T-helper 1 cell treated with Interleukin-12 subunit alpha and Interleukin-12 subunit beta and Interleukin-4 antibody, amounts not matched to agents 30 ng/mL and 1 ng/mL, for 36 hours (primary cell): Measurements from ENCODE around the gene ZBTB38. TPM values are rescaled to one million over a fixed set of nuclear protein-coding genes. Genes with fewer than 3 reads are reported as not detected.

Experiments
- intact Hi-C: fragments of 100-400 bp; cut with micrococcal nuclease; formaldehyde crosslinking; loops from one replicate; pipeline ENCODE4 v1.15.1; 2024
- total RNA-seq: library from RNA; stranded (reverse); gene quantifications from 2 replicates; pipeline ENCODE4 v1.2.3, GENCODE V29; 2022

Gene ZBTB38
- total RNA-seq, 1 donor from 2014 or later = 27.4 TPM

- intact Hi-C loops = no loop called here
Measured at GRCh38 chr3:141384575-141384974, 16.3 kb downstream of the ZBTB38 start.

DNA sequence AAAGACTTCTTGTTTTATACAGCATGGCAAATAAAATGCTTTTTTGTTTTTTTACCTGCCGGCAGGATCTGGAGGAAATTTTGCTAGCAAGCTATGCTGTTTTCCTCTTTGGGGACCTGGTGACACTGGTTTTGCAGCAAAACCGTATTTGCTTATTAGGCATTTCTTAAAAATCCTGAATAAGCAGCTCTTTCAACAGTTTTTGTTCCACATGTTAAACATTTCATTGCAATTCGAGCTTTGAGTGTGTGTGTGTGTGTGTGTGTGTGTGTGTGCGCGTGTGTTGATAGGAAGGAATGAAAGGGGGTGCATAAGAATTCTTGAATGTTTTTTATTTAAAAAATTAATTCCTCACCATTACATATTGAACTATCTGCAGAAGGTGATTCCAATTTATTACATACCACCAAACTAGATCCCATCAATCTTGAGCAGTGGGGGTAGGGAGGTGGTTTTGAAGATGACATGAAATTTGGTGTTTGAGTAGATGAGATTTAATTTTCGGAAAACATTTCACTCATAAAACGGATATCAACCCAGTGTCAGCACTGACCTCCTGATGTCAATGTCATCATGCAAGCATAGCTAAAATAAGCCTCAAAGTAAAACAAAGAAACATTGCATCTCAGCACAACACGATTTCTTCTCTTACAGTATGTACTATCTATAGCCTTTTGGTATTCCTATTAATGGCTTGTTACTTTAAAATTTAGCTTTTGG is 17.3 kb downstream of the ZBTB38 start:
- intact Hi-C loops = no loop called here

DNA sequence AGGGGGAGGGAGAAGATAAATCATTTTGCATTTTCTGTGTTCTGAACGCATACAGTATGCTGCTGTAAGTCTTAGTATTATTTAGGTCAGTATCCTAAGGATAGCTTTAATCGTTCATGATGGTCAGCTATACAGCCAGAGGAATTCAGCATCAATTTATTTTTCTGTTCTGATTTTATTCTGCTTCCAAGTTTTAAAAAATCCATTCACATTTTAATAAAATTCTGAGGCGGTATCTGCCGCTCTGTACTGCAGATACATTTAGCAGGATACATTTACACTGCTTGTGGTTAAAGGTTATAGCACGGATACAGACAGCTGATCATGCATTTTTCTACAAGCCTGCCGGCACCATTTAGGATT is 17.8 kb downstream of the ZBTB38 start:
- intact Hi-C loops = no loop called here

DNA sequence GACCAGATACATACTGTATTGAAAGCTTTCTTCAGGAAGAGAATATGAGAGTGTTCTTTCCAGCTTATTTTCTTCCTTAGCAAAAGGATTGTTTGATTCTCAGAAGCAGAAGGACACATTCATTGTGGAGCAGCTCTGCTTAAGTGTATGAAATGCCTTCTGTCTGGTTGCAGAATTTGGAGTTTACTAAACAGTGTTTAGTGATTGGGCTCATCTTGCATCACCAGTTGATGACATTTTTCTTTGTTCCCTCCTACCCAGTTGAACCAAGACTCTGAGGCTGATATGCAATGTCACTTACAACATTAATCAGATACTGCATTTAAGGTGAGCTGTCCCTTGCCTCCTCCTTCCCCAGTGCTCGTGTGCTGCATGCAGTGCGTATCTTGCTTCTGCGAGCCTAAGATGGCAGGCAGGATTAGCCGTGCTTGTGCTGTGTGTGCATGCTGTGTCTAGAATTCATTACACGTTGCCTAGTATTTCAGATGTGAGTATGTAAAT is 18.4 kb downstream of the ZBTB38 start:
- intact Hi-C loops = no loop called here

GRCh38 chr3:141387516-141387915 is 19.2 kb downstream of the ZBTB38 start:
- intact Hi-C loops = no loop called here

- intact Hi-C loops = loop anchor here (1.0 to 2.0 kb wide), 3 partner anchors 9 to 18 kb away; no protein-coding TSS in a partner anchor
Measured at GRCh38 chr3:141388395-141388794, 20.1 kb downstream of the ZBTB38 start.

DNA sequence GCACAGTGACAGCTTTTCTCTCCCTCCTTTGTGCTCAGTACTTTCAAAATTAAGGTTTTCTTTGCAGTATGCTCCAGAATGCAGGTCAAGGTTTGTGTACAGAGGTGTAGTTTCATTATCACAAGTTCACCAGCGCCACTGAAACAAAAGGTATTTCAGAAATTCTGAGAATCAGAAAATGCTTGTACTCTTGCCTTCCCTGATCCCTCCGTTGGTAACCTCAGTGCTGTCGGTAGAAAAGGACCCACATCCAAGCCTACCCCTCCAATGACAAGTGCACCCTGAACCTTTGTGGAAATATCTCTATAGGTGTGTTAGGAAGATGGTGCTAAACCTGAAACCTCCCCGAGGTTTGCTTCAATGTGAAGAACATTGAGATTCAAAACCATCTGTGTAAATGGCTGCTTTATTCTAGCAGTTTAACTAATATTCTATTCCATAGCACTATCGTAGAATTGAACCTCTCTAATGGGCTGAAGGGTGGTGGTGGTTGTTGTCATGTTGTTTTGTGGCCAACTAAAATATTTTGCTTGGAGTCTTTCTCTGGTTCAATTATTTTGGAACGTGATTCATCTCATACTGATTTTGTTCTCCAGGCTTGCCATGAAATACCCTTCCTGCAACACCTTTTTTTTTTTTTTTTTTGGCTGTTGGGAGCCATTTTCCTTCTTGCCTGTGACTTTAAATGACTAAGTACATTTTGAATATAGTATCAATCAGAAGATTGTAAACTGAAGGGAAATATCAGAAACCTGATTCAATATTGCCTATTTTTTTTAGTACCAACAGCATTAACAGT is 20.7 kb downstream of the ZBTB38 start:
- intact Hi-C loops = loop anchor here (1.0 to 2.0 kb wide), 3 partner anchors 10 to 18 kb away; no protein-coding TSS in a partner anchor

GRCh38 chr3:141389703-141390102 is 21.4 kb downstream of the ZBTB38 start:
- intact Hi-C loops = loop anchor here (2.0 kb wide), 1 partner anchor 19 kb away; no protein-coding TSS in a partner anchor

- intact Hi-C loops = no loop called here
Measured at GRCh38 chr3:141390747-141391146, 22.4 kb downstream of the ZBTB38 start.

GRCh38 chr3:141391298-141391990 is 23.1 kb downstream of the ZBTB38 start:
- intact Hi-C loops = no loop called here

DNA sequence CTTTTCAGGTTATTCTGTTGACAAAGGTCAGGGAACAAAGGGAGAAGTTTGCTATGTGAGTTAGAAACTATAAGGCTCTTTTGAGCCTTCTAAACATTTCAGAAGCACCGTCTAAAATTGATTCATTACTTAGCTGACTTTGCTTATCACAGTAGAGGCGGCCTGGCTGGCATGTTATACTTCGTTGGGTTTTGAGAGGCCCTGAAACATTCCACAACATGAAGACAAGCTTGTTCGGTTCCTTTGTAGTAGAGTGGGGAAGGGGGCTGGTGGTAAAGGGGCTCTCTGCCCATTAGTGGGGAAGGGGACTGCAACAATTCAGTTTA is 23.6 kb downstream of the ZBTB38 start:
- intact Hi-C loops = no loop called here

DNA sequence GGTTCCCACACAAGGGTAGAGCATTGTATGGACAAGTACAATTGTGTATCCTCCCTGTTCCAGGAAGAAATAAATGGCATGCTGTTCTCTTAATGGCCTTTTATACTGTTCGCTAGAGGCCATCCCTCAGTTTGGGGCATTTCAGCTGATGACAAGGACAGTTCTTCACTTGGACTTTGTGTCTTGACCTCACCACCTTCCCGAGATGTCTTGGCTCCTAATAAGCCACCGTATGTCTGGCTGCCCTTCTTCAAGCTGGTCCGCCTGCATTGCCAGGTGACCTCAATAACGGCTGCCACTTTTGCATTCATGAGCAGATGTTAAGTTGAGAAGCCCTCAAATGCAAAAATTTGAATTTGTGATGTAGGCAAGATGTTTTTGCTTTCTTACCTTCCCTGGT is 24.1 kb downstream of the ZBTB38 start:
- intact Hi-C loops = no loop called here

GRCh38 chr3:141392897-141393734 is 24.8 kb downstream of the ZBTB38 start:
- intact Hi-C loops = no loop called here

GRCh38 chr3:141393735-141394076 is 25.4 kb downstream of the ZBTB38 start:
- intact Hi-C loops = no loop called here

GRCh38 chr3:141394560-141394959 is 26.3 kb downstream of the ZBTB38 start:
- intact Hi-C loops = no loop called here

DNA sequence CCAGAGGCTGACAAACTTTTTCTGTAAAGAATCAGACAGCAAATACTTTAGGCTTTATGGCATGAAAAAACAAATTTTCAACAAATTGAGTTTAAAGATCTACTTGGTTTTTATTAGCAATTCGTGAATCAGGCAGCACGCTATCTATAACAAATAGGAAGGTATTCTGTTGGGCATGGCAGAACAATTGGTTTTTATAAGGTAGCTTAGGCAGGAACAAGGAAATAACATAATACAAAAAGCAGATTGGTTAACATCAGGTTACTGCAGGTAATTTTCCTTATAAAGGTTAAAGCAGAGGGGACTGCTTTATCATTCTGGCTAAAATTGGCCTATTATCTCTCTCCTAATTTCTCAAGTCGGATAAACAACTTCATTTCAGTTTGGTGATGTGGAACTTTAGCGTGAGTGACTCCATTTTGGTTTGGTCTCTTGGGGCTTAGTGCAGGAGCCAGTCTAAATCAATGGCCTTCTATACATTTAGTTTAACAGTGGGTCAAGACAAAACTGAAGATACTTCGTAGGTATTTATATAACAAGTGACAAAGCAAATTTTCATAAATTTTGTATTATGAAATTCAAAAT is 26.8 kb downstream of the ZBTB38 start:
- intact Hi-C loops = no loop called here

DNA sequence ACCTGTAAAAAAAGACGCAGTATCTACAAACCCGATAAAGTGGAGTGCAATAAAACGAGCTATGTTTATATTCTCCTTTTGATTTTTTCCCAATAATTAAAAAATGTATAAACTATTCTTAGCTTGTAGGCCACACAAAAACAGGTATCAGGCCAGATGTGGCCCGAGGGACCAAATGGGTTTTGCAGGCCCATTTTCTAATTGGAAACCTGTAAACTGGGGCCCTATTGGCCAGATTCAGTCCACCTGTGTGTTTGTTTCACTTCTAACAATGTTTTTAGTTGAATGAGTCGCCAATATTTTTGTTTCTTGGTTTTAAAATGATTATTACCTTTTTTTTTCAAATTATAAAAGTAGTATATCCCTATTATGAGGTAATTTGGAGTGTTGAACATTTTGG is 29.7 kb downstream of the ZBTB38 start:
- intact Hi-C loops = no loop called here

- intact Hi-C loops = no loop called here
Measured at GRCh38 chr3:141399200-141399599, 30.9 kb downstream of the ZBTB38 start.

GRCh38 chr3:141400073-141400971 is 32.0 kb downstream of the ZBTB38 start:
- intact Hi-C loops = loop anchor here (1.0 kb wide), 1 partner anchor 12 kb away; no protein-coding TSS in a partner anchor

DNA sequence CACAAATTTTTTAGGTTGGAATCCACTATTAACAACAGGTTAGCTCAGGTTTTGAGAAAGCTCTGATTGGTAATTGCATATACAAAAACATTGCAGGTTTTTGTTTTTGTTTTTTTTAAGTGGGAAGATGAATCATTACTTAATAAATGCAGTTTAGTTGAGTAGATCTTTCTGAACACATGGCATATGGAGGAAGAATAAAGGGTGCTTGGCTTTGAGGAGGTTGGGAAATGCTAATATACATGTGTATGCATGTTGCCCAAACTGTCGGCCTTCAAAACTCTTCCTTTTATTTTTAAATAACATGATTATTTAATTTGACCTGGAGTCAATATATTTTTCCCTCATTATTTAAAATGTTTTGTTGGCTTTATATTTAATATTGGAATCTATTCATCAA is 32.8 kb downstream of the ZBTB38 start:
- intact Hi-C loops = no loop called here
